ENCODE measurements around the gene POLR3A. TPM values are rescaled to one million over a fixed set of nuclear protein-coding genes. Genes with fewer than 3 reads are reported as not detected.

Gene POLR3A
- total RNA-seq, 1 experiment from 2014 or later = 38.0 TPM

DNA sequence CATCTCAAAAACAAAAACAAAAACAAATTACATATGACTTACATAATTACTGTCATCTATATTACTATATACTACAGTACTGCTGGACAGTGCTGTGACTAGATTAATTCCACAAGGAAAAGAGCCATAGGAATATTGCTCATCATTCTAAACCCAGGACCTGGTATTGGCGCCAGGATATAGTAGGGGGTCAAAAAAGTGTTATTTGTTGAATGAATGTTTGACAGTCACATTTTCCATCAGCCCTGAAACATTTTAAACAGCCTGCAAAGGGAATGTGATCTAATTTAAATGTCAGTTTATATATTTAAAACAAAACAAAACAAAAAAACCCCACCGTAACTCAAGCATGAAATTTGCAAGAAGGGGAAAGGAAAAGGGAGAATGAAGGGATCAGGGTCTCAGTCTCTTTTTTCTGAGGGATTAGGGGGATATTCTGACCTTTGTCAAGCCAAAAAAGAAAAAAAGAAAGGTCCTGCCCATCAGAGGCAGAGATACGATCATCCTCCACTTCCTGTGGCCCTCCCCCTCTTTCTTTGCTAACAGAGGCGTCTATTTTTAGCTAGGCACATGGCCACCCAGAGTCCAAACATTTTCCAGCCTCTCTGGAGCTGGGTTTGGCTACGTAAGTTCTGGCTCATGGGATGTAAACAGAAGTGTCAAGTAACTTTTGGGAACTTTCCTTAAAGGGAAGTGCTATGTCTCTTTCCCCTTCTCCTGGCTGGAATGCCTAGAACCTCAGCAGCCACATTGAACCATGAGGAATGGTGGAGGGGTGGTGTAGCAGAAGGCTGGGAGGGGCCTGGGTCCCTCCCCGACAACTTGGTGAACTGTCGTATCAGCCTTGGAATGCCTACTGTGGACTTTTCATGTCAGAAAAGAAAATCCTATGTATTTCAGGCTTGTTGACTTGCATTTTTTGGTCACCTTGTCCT, 58.2 kb downstream of the POLR3A start:
- no peak for DNase-seq
- H3K36me3 Mint-ChIP-seq (ENCODE audit: insufficient read depth in 1 of 3, low read depth in 3 of 3) = peaks cover under 1 to 11% (median under 1%) of the 10 kb centered on the region in 3 experiments; a peak in 4 of 7 replicates
- no peaks in the 10 kb centered on the region for H3K27me3 Mint-ChIP-seq (ENCODE audit: low read depth)
- Histone ChIP-seq H2BK5ac (ENCODE audit: insufficient read length, low read length) (no peak overlapping the region), H2AK5ac (ENCODE audit: insufficient read length, low read length) (no peak overlapping the region), H3K27me3 (ENCODE audit: insufficient read depth, low read length) (no peaks in the 10 kb centered on the region), H4K5ac (ENCODE audit: insufficient read length, low read depth, low read length) (no peak overlapping the region), H3K4me2 (ENCODE audit: insufficient read depth, insufficient read length, low read length) (no peak overlapping the region), H3K4me1 (ENCODE audit: insufficient read depth, low read length) (no peaks in the 10 kb centered on the region), H3K56ac (ENCODE audit: insufficient read length, low read depth, low read length) (no peak overlapping the region), H3K9ac (ENCODE audit: extremely low read depth, insufficient read length, low read length) (no peak overlapping the region), H3K23ac (ENCODE audit: insufficient read length, low read depth, low read length) (no peak overlapping the region), H3K79me1 (ENCODE audit: insufficient read depth, low read depth, low read length, poor library complexity, severe bottlenecking) (no peaks in the 10 kb centered on the region), H2BK15ac (ENCODE audit: low read depth, low read length) (no peak overlapping the region), H2AFZ (ENCODE audit: low read length) (no peak overlapping the region), H4K8ac (replicated peaks; ENCODE audit: insufficient read length, low read depth, low read length) (no peak overlapping the region), H3K27ac (ENCODE audit: insufficient read length, low read depth, low read length) (no peak overlapping the region), H2BK12ac (ENCODE audit: insufficient read length, low read depth, low read length) (no peak overlapping the region), H2BK120ac (ENCODE audit: low read depth, low read length, poor library complexity, severe bottlenecking) (no peak overlapping the region), H4K91ac (ENCODE audit: insufficient read length, low read depth, low read length) (no peak overlapping the region), H3K14ac (ENCODE audit: insufficient read depth, low read length) (no peak overlapping the region), H3K23me2 (ENCODE audit: insufficient read length, low read depth, low read length, poor library complexity, severe bottlenecking) (no peaks in the 10 kb centered on the region), H3K79me2 (ENCODE audit: insufficient read depth, low read length) (no peaks in the 10 kb centered on the region), H3T11ph (ENCODE audit: low read length) (no peak overlapping the region), H3K4ac (ENCODE audit: low read depth, low read length) (no peak overlapping the region), H3K18ac (ENCODE audit: insufficient read length, low read depth, low read length) (no peak overlapping the region), H2BK20ac (ENCODE audit: low read depth, low read length, poor library complexity, severe bottlenecking) (no peak overlapping the region), H4K20me1 (ENCODE audit: control insufficient read depth, insufficient read depth, insufficient read length) (no peaks in the 10 kb centered on the region), H3K9me3 (ENCODE audit: control insufficient read depth, low read depth, low read length) (no peaks in the 10 kb centered on the region)
- peaks cover 17 to 18% of the 10 kb centered on the region in 2 experiments for H3K4me1 Mint-ChIP-seq
- peak overlapping the region; percentile 51 to 90 (median 82); a peak in 3 of 7 replicates for H3K27ac Mint-ChIP-seq
- TF ChIP-seq CTCF (conservative IDR thresholded peaks at IDR 0.05) = no peak
- peaks cover 0 to 4% of the 10 kb centered on the region in 2 experiments; a peak in 2 of 5 replicates for H3K9me3 Mint-ChIP-seq
- H3K4me3 Mint-ChIP-seq = no peak overlapping the region
- WGBS (ENCODE audit: extremely low coverage, insufficient read length, low lambda C conversion rate) = no CpG with 5 or more reads among the region's 7 CpGs
